Cardiac muscle cell (in vitro differentiated cells and primary cell): Measurements from ENCODE around the gene EYA2. TPM values are rescaled to one million over a fixed set of nuclear protein-coding genes. Genes with fewer than 3 reads are reported as not detected.

Experiments
- DNase-seq, 2 donors: peaks; one replicate each; pipeline versions ENCODE4 v3.0.0 to v3.0.0-alpha.2; 2010 to 2017; ENCODE audit warnings: low read depth in 1 of 2, low spot score in 1 of 2
- H3K27ac ChIP-seq: fragments of 200-600 bp; sonication (generic); 2 replicates; pipeline ENCODE4 v1.5.1; 2016
- H3K27me3 ChIP-seq: fragments of 200-600 bp; sonication (generic); 2 replicates; pipeline ENCODE4 v1.6.0; 2016; ENCODE audit warnings: control low read depth
- H3K36me3 ChIP-seq: fragments of 200-600 bp; sonication (generic); 2 replicates; pipeline ENCODE4 v1.5.1; 2016; ENCODE audit warnings: control low read depth
- H3K4me1 ChIP-seq: fragments of 200-600 bp; sonication (generic); 2 replicates; pipeline ENCODE4 v1.8.1; 2017; ENCODE audit warnings: low read depth, mild to moderate bottlenecking, mixed run types
- H3K4me3 ChIP-seq: fragments of 200-600 bp; sonication (generic); 2 replicates; pipeline ENCODE4 v1.5.1; 2016; ENCODE audit warnings: mild to moderate bottlenecking
- H3K9me3 ChIP-seq: fragments of 200-600 bp; sonication (generic); 2 replicates; pipeline ENCODE4 v1.5.1; 2017; ENCODE audit warnings: low read depth, mild to moderate bottlenecking, control low read depth
- polyA plus RNA-seq: library from polyadenylated mRNA; unstranded; fragments of >200 nt; fragmentation: Nextera tagmentation; extraction: Ambion mirVana; gene quantifications from 2 replicates; pipeline ENCODE4 v1.2.1, GENCODE V29; 2016
- total RNA-seq: library from RNA; depleted of rRNA; stranded (reverse); fragments of >200 nt; gene quantifications from 2 replicates; pipeline ENCODE4 v1.2.3, GENCODE V29; 2016
- TF ChIP-seq, protein P1 (sequence below): IDR thresholded peaks from 2 replicates; pipeline ENCODE4 v1.5.1; 2012; ENCODE audit warnings: low read depth, mild to moderate bottlenecking, low read length

EYA2 gene
- total and polyA plus RNA-seq, 2 experiments from 2014 or later: 0.30 TPM; not detected in 1

DNA sequence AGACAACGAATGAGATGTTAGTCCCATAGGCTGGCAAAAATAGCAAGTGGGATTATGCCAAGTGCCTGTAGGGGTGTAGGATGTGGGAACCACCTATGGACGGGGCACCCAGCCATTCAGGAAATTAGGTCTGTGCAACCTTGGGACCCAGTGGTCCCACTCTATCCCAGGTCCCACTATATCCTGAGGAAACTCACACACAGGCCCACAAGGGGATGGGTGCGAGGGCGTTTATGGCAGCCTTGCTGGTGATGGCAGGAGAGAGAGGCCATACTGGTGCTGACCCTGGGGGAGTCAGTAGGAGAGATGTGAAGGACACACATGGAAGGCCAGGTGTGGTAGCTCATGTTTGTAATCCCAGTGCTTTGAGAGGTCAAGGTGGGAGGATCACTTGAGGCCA is 163.6 kb downstream of the EYA2 start:
- DNase-seq: no peak
- Histone ChIP-seq H3K4me1 (no peaks in the 10 kb centered on the region), H3K27me3 (no peaks in the 10 kb centered on the region), H3K36me3 (no peaks in the 10 kb centered on the region), H3K9me3 (no peaks in the 10 kb centered on the region), H3K4me3 (no peak overlapping the region), H3K27ac (no peak overlapping the region)
- TF ChIP-seq, protein P1, sequence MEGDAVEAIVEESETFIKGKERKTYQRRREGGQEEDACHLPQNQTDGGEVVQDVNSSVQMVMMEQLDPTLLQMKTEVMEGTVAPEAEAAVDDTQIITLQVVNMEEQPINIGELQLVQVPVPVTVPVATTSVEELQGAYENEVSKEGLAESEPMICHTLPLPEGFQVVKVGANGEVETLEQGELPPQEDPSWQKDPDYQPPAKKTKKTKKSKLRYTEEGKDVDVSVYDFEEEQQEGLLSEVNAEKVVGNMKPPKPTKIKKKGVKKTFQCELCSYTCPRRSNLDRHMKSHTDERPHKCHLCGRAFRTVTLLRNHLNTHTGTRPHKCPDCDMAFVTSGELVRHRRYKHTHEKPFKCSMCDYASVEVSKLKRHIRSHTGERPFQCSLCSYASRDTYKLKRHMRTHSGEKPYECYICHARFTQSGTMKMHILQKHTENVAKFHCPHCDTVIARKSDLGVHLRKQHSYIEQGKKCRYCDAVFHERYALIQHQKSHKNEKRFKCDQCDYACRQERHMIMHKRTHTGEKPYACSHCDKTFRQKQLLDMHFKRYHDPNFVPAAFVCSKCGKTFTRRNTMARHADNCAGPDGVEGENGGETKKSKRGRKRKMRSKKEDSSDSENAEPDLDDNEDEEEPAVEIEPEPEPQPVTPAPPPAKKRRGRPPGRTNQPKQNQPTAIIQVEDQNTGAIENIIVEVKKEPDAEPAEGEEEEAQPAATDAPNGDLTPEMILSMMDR: no peak

DNA sequence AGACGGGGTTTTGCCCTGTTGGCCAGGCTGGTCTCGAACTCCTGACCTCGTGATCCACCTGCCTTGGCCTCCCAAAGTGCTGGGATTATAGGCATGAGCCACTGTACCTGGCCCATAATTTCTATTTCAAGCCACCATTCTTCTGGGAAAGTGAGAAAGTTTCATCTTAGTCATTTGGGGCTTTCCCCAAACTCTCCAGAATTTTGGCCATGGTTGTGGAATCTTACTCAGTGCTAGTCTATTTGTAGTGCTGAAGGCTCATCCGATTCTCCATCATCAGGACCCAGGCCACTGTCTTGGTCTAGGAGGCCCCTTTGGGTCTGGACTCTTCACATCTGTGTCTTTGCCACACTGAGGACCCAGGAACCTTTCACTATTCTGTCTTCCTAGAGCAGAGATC is 164.9 kb downstream of the EYA2 start:
- no peaks in the 10 kb centered on the region for H3K9me3 ChIP-seq
- DNase-seq: no peak

DNA sequence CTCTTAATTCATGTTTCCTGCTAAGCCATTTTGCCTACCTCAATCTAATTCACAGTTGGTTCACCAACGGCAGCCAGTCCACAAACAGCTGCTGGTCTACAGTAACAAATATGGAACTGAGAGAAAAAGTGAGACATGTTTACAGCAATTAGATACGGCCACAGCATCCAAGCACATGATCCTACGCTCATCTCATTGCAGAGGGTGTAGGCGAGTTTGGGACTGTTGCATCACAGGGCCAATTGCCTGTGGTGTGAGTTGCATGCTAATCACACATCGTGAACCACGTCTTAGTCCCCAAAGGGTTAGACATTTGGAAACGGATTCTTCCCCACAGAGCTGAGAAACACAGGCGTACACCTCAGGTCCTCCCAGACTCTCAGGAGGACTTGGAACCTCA is 166.9 kb downstream of the EYA2 start:
- no peak for DNase-seq
- Histone ChIP-seq H3K27ac (no peak overlapping the region), H3K27me3 (no peaks in the 10 kb centered on the region), H3K36me3 (no peaks in the 10 kb centered on the region), H3K4me3 (no peak overlapping the region), H3K4me1 (no peaks in the 10 kb centered on the region), H3K9me3 (no peaks in the 10 kb centered on the region)
- TF ChIP-seq, protein P1: no peak

More for the DNA sequence above, 164.9 kb downstream of the EYA2 start:
- Histone ChIP-seq H3K27ac (no peak overlapping the region), H3K27me3 (no peaks in the 10 kb centered on the region), H3K36me3 (no peaks in the 10 kb centered on the region), H3K4me3 (no peak overlapping the region), H3K4me1 (no peaks in the 10 kb centered on the region)
- TF ChIP-seq, protein P1: no peak

DNA sequence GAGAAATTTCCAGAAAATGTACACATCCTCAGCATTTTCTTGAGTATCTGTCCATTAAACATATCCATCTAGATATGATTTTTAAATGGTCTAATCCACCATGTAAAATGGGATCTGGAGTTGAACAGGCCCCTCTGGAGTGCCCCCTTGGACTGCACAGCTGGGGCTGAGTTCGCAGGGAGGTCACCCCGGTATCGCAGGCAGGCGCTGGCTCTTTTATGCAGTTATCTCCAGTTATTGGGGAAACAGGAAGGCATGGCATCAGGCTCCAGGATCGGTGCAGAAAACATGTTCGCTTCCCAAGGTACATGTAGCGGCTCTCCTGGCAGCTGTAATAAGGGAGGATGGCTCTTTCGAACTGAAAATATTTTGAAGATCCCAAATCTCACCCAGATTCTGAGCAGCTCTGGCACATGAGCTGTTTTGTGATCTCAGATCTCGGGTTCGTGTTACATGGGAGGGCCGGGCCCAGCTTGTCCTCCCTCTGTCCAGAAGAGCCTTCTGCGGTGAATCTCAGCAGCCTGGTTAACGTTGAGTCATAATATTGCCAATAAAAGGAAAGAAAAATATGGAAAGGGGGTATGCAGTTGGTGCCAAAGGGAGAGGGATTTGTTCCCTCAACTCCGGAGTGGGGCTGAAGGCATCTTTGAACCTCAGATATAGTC is 167.7 kb downstream of the EYA2 start:
- no peak for DNase-seq

DNA sequence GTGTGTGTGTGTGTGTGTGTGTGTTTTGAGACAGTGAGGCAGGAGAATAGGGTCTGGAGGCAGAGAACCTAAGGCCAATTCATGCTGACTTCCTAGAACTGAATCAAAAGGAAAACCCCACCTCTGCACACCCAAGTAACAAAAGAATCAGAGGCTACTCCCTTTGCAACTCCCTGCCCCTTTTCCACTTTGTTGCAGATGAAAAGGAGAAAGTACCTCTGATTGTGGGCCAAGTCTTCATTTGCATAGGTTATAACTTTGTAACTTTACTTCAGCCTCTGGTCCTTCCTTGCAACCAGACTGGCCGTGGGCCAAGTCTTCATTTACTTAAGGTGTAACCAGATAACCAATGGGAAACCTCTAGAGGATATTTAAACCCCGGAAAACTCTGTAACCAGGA is 168.8 kb downstream of the EYA2 start:
- no peaks in the 10 kb centered on the region for H3K9me3 ChIP-seq
- no peak overlapping the region for H3K4me3 ChIP-seq
- no peak for DNase-seq
- no peaks in the 10 kb centered on the region for H3K27me3 ChIP-seq
- H3K27ac ChIP-seq: no peak overlapping the region
- TF ChIP-seq, protein P1: no peak
- no peaks in the 10 kb centered on the region for H3K36me3 ChIP-seq
- H3K4me1 ChIP-seq: no peaks in the 10 kb centered on the region

More for the DNA sequence above, 167.7 kb downstream of the EYA2 start:
- TF ChIP-seq, protein P1: no peak
- H3K27ac ChIP-seq: no peak overlapping the region
- H3K4me1 ChIP-seq: no peaks in the 10 kb centered on the region
- no peaks in the 10 kb centered on the region for H3K27me3 ChIP-seq
- H3K4me3 ChIP-seq: no peak overlapping the region
- no peaks in the 10 kb centered on the region for H3K36me3 ChIP-seq
- H3K9me3 ChIP-seq: no peaks in the 10 kb centered on the region
